ENCODE results near the gene PRR19. TPM values are rescaled to one million over a fixed set of nuclear protein-coding genes. Genes with fewer than 3 reads are reported as not detected.

PRR19 gene, protein sequence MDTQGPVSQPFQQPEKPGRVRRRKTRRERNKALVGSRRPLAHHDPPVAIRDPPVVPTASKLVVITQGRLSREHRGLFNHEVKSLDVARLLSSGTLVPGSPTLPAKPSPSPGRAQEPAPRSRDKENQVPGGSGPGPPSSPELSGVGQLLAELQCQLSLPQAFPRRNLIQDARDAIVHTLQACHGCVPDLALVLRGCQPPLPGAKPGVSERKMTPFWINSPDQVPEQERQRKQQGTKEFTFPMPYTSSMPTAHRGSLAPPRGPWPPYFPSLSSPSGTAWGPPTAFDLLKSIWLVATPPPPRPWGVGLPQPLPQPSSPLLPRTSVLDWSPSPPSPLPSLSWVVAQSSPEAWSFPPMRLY
- 1 to 10 TPM; 1.4 to 2.7 TPM for total RNA-seq
- polyA plus RNA-seq (2013, experiment 1 of 2) = 1.9 TPM
- polyA plus RNA-seq (2013, experiment 2 of 2) = 2.4 TPM
- long read RNA-seq, experiment 1, partial matches to known transcripts = 0 of 6 reads
- long read RNA-seq, experiment 1, other reads (novel, unspliced or antisense) = 0 of 6 reads
- long read RNA-seq, experiment 2, partial matches to known transcripts = 0 of 3 reads
- long read RNA-seq, experiment 2, other reads (novel, unspliced or antisense) = 0 of 3 reads
- long read RNA-seq, experiment 3, partial matches to known transcripts = 0 of 2 reads
- long read RNA-seq, experiment 3, other reads (novel, unspliced or antisense) = 0 of 2 reads
- long read RNA-seq, experiment 4, partial matches to known transcripts = 0 of 6 reads
- long read RNA-seq, experiment 4, other reads (novel, unspliced or antisense) = 0 of 6 reads

DNA sequence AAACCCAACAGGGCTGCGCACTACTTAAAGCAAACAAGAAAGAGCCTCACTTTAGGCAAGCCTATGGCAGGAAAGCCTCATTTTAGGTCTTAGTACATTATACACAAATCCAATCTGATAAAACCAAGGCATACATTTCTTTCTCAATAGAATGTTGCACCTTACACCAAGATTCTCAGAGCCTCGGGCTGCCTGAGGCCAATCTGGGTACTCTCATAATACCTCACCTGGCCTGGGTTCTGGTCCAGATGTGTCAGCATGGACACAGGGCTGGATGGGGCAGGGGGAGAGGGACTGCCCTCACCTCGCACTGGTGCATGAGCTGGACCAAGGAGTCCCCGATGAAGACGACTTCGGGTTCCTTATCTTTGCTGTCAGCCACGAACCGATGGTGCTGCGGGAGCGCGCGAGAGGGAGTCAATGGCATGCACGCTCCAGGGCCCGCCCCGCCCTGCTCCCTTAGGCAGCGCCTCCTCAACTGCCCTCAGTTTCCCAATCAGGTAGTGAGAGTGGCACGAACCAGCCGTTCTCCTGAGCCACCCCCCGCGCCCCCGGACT lies at the start of gene PRR19:
Gene PRR19 (plus strand): TSS at position 487 of the 558 bp plus-strand sequence. CDS start 7,453 bp downstream, outside the sequence.
- DNase-seq = no peak
- peak within 1 kb of the TSS; percentile 81 for H3K27ac ChIP-seq (ENCODE audit: low read depth, low read length)
- H3K9me3 ChIP-seq (ENCODE audit: control insufficient read depth, low read length) = no peaks in the 10 kb centered on the region
- TF ChIP-seq, protein P1, sequence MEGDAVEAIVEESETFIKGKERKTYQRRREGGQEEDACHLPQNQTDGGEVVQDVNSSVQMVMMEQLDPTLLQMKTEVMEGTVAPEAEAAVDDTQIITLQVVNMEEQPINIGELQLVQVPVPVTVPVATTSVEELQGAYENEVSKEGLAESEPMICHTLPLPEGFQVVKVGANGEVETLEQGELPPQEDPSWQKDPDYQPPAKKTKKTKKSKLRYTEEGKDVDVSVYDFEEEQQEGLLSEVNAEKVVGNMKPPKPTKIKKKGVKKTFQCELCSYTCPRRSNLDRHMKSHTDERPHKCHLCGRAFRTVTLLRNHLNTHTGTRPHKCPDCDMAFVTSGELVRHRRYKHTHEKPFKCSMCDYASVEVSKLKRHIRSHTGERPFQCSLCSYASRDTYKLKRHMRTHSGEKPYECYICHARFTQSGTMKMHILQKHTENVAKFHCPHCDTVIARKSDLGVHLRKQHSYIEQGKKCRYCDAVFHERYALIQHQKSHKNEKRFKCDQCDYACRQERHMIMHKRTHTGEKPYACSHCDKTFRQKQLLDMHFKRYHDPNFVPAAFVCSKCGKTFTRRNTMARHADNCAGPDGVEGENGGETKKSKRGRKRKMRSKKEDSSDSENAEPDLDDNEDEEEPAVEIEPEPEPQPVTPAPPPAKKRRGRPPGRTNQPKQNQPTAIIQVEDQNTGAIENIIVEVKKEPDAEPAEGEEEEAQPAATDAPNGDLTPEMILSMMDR (conservative IDR thresholded peaks at IDR 0.05) = no peak
- Mint-ChIP-seq H3K4me3 (peak within 1 kb of the TSS; percentile 87), H3K27me3 (ENCODE audit: insufficient read depth) (no peaks in the 10 kb centered on the region), H3K36me3 (ENCODE audit: low read depth) (peaks cover 9% of the 10 kb centered on the region), H3K9me3 (no peaks in the 10 kb centered on the region), H3K4me1 (peaks cover 13% of the 10 kb centered on the region), H3K27ac (peak within 1 kb of the TSS; percentile 86)
- peak within 1 kb of the TSS; percentile 93 for H3K4me3 ChIP-seq (ENCODE audit: low read length)
- no peaks in the 10 kb centered on the region for H3K27me3 ChIP-seq (ENCODE audit: control insufficient read depth, insufficient read depth, low read length, poor library complexity, severe bottlenecking)
- H3K36me3 ChIP-seq (ENCODE audit: control insufficient read depth, insufficient read depth, low read length) = peaks cover 17% of the 10 kb centered on the region
- no peaks in the 10 kb centered on the region for H3K4me1 ChIP-seq (ENCODE audit: control insufficient read depth, insufficient read depth, low read length)
- peak within 1 kb of the TSS; percentile 76 for H3K9ac ChIP-seq (ENCODE audit: extremely low read depth, low read length, poor library complexity, severe bottlenecking)
- 7 to 12% methylated on average over 16 to 21 of the region's 21 CpGs for WGBS, 2 experiments (ENCODE audit: insufficient coverage in 1 of 2, insufficient read length in 1 of 2)

DNA sequence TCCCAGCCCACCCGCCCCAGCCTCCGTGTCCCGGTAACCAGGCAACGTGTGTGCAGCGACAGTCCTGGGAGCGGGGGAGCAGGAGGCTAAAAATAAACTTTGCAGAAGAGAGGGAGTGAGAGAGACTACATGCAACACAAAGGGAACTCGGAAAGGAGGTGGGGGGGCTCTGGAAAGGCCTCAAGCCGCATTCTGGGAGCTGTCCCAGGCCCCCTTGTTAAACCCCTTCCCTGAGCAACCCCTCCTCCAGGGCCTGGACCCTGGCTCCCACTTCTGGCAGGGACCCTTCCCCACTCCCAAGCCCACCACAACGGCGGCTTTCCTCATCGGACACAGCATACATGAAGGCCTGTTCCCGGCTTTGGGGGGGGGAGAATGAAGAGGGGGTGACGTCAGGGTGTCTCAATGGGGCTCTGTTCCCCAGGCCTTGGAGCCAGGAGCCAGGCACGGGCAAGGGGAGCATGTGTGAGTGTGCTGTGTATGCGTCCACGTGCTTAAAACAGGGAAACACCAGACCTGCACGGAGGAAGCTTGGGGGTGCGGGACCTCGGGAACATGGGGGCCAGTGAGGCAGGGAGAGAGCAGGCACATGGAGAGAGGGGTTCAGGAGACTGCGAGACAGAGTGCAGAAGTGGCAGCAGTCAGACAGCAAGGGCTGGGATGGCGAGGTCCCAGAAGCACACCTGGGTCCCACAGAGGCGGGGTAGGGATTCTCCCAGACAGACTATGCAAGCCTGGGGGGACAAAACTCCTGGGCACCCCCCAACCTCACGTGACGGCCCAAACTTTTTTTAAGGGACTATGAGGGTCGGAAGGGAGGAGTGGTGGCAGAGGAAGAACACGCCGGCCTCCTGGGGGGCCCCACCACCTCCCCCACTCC lies 49.3 kb upstream of the PRR19 start:
- Mint-ChIP-seq H3K27ac (peak overlapping the region; percentile 94), H3K36me3 (ENCODE audit: low read depth) (peaks cover 15% of the 10 kb centered on the region), H3K4me1 (peaks cover 22% of the 10 kb centered on the region), H3K9me3 (no peaks in the 10 kb centered on the region), H3K4me3 (peak overlapping the region; percentile 90), H3K27me3 (ENCODE audit: insufficient read depth) (no peaks in the 10 kb centered on the region)
- H3K4me3 ChIP-seq (ENCODE audit: low read length) = peak overlapping the region; percentile 90
- no peaks in the 10 kb centered on the region for H3K4me1 ChIP-seq (ENCODE audit: control insufficient read depth, insufficient read depth, low read length)
- peak overlapping the region; percentile 75 for H3K9ac ChIP-seq (ENCODE audit: extremely low read depth, low read length, poor library complexity, severe bottlenecking)
- WGBS, 2 experiments (ENCODE audit: insufficient coverage in 1 of 2, insufficient read length in 1 of 2) = 14 to 38% methylated on average over 7 to 27 of the region's 27 CpGs
- peaks cover 15% of the 10 kb centered on the region for H3K36me3 ChIP-seq (ENCODE audit: control insufficient read depth, insufficient read depth, low read length)
- TF ChIP-seq, protein P1 (conservative IDR thresholded peaks at IDR 0.05) = no peak
- peak overlapping the region; percentile 78 for H3K27ac ChIP-seq (ENCODE audit: low read depth, low read length)
- no peaks in the 10 kb centered on the region for H3K27me3 ChIP-seq (ENCODE audit: control insufficient read depth, insufficient read depth, low read length, poor library complexity, severe bottlenecking)
- no peaks in the 10 kb centered on the region for H3K9me3 ChIP-seq (ENCODE audit: control insufficient read depth, low read length)
- DNase-seq = no peak

All from endodermal cell (in vitro differentiated cells).